T-helper 1 cell (primary cell): ENCODE data around the gene MTTP.

Experiments
- DNase-seq, 5 donors: peaks; one replicate each; pipeline ENCODE4 v3.0.0-alpha.2; 2012 to 2020

MTTP gene

DNA sequence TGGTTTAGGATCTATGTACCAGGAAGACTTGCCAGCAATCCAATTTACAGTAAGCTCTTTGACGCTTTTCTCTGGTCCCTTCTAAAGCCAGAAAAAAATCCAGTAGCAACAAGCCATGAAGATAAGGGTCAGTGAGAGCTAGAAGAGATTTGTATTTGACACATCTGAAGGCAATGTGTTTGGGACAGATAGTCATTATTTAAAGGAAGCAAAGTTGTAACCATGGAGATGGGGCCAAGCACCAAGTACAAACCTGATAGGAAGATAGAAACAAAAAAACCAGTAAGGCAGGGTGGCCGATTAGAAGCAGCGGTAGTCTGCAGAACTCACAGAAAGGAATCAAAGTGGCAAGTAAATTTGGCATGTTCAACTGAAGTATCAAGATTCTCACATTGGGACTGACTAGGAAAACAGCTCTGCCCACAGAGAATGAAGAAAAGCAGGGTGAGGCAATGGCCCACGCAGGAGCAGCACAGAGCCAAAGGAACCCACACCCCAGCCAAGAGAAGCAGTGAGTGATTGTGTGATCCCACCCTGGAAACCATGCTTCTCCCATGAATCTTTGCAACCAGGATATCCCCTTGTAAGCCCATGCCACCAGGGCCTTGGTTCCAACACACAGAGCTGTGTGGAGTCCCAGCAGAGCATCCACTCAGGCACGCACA lies 95.9 kb downstream of the MTTP start:
- no peak for DNase-seq
